K562 (cell line): ENCODE measurements around the gene PIGM. TPM values are rescaled to one million over a fixed set of nuclear protein-coding genes. Genes with fewer than 3 reads are reported as not detected.
A peak's percentile ranks its signal among the peaks of the same experiment; 100 is the strongest.

Source experiments
- ATAC-seq: fragments of 200-7000 bp; cut with Tn5 transposase; 3 replicates; pipeline ENCODE4 v1.9.1; 2020; ENCODE audit warnings: moderate library complexity
- BruUV-seq: library from RNA; stranded (reverse); fragments of 400-500 nt; replicated peaks from 2 replicates; lab custom pipeline; 2021; lab: Mats Ljungman, UMichigan
- CTCF ChIA-PET: fragments of 300-600 bp; formaldehyde crosslinking; extraction: SDS; loops from one replicate; lab custom pipeline; 2021; ENCODE audit warnings: low intra/inter-chr PET ratio; lab: Yijun Ruan, JAX
- POLR2A ChIA-PET: fragments of 300-600, 350-650 bp; sonication (Branson Sonifier 250); formaldehyde crosslinking; extraction: SDS; loops from one replicate; lab custom pipeline; 2021; ENCODE audit warnings: antibody characterized with exemption, inconsistent platforms; lab: Yijun Ruan, JAX
- DNase-seq, 4 experiments: peaks; one replicate each; pipeline versions ENCODE4 v3.0.0 to v3.0.0-alpha.2; 2011 to 2018; ENCODE audit warnings: low spot score in 3 of 4, mixed read lengths in 3 of 4; ENCODE audit errors: extremely low read depth in 1 of 4
- FAIRE-seq: peaks from 2 replicates; lab custom pipeline; 2011; peaks lifted over from hg19 to GRCh38; lab: Jason Lieb, UNC
- H2AFZ ChIP-seq: 2 replicates; pipeline ENCODE4 v1.6.0; 2011; ENCODE audit warnings: low read depth, low read length, control low read depth, inconsistent platforms
- H3K27ac ChIP-seq: fragments of 200-600 bp; 3 replicates; pipeline ENCODE4 v1.8.0; 2011; ENCODE audit warnings: low read depth, mild to moderate bottlenecking, control low read depth, inconsistent platforms, low read length, moderate library complexity, mixed read lengths; ENCODE audit errors: extremely low read depth
- H3K27me3 ChIP-seq, 2 experiments: fragments of 300-600 bp in 1 of 2; 2 replicates in 1 of 2; 3 replicates in 1 of 2; pipeline versions ENCODE4 v1.6.0 to v1.8.0; 2011; ENCODE audit warnings: inconsistent platforms in 2 of 2, low read length in 2 of 2, mild to moderate bottlenecking in 1 of 2, mixed read lengths in 1 of 2, moderate library complexity in 1 of 2; ENCODE audit not compliant: control insufficient read depth in 2 of 2, insufficient read depth in 2 of 2
- H3K36me3 ChIP-seq: fragments of 300-600 bp; 3 replicates; pipeline ENCODE4 v1.8.0; 2011; ENCODE audit warnings: mild to moderate bottlenecking, low read length, inconsistent platforms; ENCODE audit not compliant: control insufficient read depth, insufficient read depth
- H3K4me1 ChIP-seq, 2 experiments: fragments of 200-600 bp in 1 of 2; replicated peaks in 1 of 2; 2 replicates in 1 of 2; 3 replicates in 1 of 2; pipeline versions ENCODE4 v1.5.1 to v1.8.0; 2011; ENCODE audit warnings: inconsistent platforms in 2 of 2, low read length in 2 of 2, mild to moderate bottlenecking in 1 of 2, mixed read lengths in 1 of 2, moderate library complexity in 1 of 2; ENCODE audit not compliant: control insufficient read depth in 2 of 2, insufficient read depth in 2 of 2
- H3K4me2 ChIP-seq: 2 replicates; pipeline ENCODE4 v1.6.1; 2011; ENCODE audit warnings: low read length, control low read depth, inconsistent platforms, mixed read lengths; ENCODE audit not compliant: insufficient read depth
- H3K4me3 ChIP-seq: fragments of 200-600 bp; sonication (generic), shearing (Covaris generic); 2 replicates; pipeline ENCODE4 v1.5.1; 2016; ENCODE audit warnings: control low read depth, inconsistent platforms
- H3K79me2 ChIP-seq: fragments of 200-600 bp; 3 replicates; pipeline ENCODE4 v1.8.0; 2011; ENCODE audit warnings: low read length, inconsistent platforms; ENCODE audit not compliant: control insufficient read depth, insufficient read depth
- H3K9ac ChIP-seq, 2 experiments: 2 replicates each; pipeline versions ENCODE4 v1.6.0 to v1.6.1; 2011; ENCODE audit warnings: low read depth in 2 of 2, low read length in 2 of 2, control low read depth in 1 of 2, inconsistent platforms in 1 of 2, mild to moderate bottlenecking in 1 of 2, mixed read lengths in 1 of 2; ENCODE audit not compliant: insufficient read depth in 1 of 2
- H3K9me1 ChIP-seq: one replicate; pipeline ENCODE4 v1.6.0; 2011; ENCODE audit warnings: inconsistent platforms, mild to moderate bottlenecking, low read length, moderate library complexity; ENCODE audit not compliant: control insufficient read depth, insufficient read depth
- H3K9me3 ChIP-seq: replicated peaks from 2 replicates; pipeline ENCODE4 v1.5.1; 2011; ENCODE audit warnings: low read depth, low read length, inconsistent platforms; ENCODE audit not compliant: control insufficient read depth, insufficient read depth
- H4K20me1 ChIP-seq: replicated peaks from 2 replicates; pipeline ENCODE4 v1.6.1; 2011; ENCODE audit warnings: low read length, inconsistent platforms, mixed read lengths; ENCODE audit not compliant: control insufficient read depth, insufficient read depth
- ASH1L ChIP-seq: fragments of 450-650 bp; IDR thresholded peaks from 2 replicates; pipeline ENCODE4 v1.6.1; 2018; ENCODE audit warnings: borderline replicate concordance, mild to moderate bottlenecking, low read depth; ENCODE audit not compliant: partially characterized antibody
- CUX1 ChIP-seq: fragments of 200-800 bp; sonication (Bioruptor generic); IDR thresholded peaks from 2 replicates; pipeline ENCODE4 v1.6.1; 2016; ENCODE audit warnings: missing genetic modification characterization, missing compliant biosample characterization
- HIVEP1 ChIP-seq: fragments of 250-450 bp; sonication (Bioruptor Pico); IDR thresholded peaks from 2 replicates; pipeline ENCODE4 v1.4.0; 2020; ENCODE audit warnings: mild to moderate bottlenecking
- IFI16 ChIP-seq: fragments of 250-450 bp; sonication (Bioruptor Pico); IDR thresholded peaks from 2 replicates; pipeline ENCODE4 v2.1.2; 2022; ENCODE audit warnings: mild to moderate bottlenecking, inconsistent platforms
- KDM4B ChIP-seq, 2 experiments: fragments of 450-650 bp in 1 of 2; sonication (generic) in 1 of 2; IDR thresholded peaks; 2 replicates each; pipeline ENCODE4 v1.6.1; 2016 to 2017; ENCODE audit warnings: borderline replicate concordance in 2 of 2, antibody characterized with exemption in 1 of 2, low read depth in 1 of 2, mild to moderate bottlenecking in 1 of 2
- KLF6 ChIP-seq: fragments of 250-450 bp; sonication (Bioruptor Pico); IDR thresholded peaks from 2 replicates; pipeline ENCODE4 v1.4.0; 2020; ENCODE audit warnings: mild to moderate bottlenecking, moderate library complexity, borderline replicate concordance
- MEIS2 ChIP-seq: fragments of 450-650 bp; IDR thresholded peaks from 2 replicates; pipeline ENCODE4 v1.6.1; 2014; ENCODE audit warnings: mild to moderate bottlenecking; ENCODE audit not compliant: partially characterized antibody
- NCOA2 ChIP-seq, 2 experiments: fragments of 450-650 bp; IDR thresholded peaks; 2 replicates each; pipeline ENCODE4 v1.6.1; 2018; ENCODE audit warnings: mild to moderate bottlenecking in 2 of 2, moderate library complexity in 1 of 2; ENCODE audit not compliant: partially characterized antibody in 2 of 2
- PML ChIP-seq: IDR thresholded peaks from 2 replicates; pipeline ENCODE4 v1.6.1; 2012; ENCODE audit warnings: low read length, inconsistent platforms
- YY1 ChIP-seq, 3 experiments: IDR thresholded peaks; 2 replicates each; pipeline ENCODE4 v1.6.1; 2011; ENCODE audit warnings: low read length in 2 of 3, mild to moderate bottlenecking in 2 of 3, moderate library complexity in 2 of 3, borderline replicate concordance in 1 of 3, control low read depth in 1 of 3, low read depth in 1 of 3; ENCODE audit not compliant: insufficient read depth in 3 of 3, insufficient replicate concordance in 2 of 3, control insufficient read depth in 1 of 3, insufficient read length in 1 of 3; ENCODE audit errors: extremely low read depth in 1 of 3
- ZNF239 ChIP-seq: fragments of 250-450 bp; sonication (Bioruptor Pico); IDR thresholded peaks from 2 replicates; pipeline ENCODE4 v1.4.0; 2020; ENCODE audit warnings: mild to moderate bottlenecking
- WGBS: fragments of 100-300 bp; shearing (Covaris generic); methylation state at CpG from one replicate; pipeline ENCODE4 v1.1.6; 2016; ENCODE audit warnings: low coverage, mixed read lengths; ENCODE audit not compliant: insufficient coverage; ENCODE audit errors: missing lambda C conversion rate; 5-methylcytosine and 5-hydroxymethylcytosine counted together
- in situ Hi-C: fragments of 300-500 bp; cut with MboI; formaldehyde crosslinking; loops from 4 replicates; pipeline ENCODE4 v1.15.0; 2018; ENCODE audit warnings: inconsistent platforms, mixed read lengths
- intact Hi-C: fragments of 100-400 bp; cut with micrococcal nuclease; formaldehyde crosslinking; loops from 2 replicates; pipeline ENCODE4 v1.14.2; 2022
- polyA plus RNA-seq, 8 experiments: library from polyadenylated mRNA; depleted of rRNA in 4 of 8; stranded (reverse) in 5 of 8; unstranded in 3 of 8; fragments of >200 nt; fragmentation: Nextera tagmentation in 2 of 8; fragmentation: Illumina TruSeq in 1 of 8; extraction: Ambion mirVana in 2 of 8; extraction: Trizol in 1 of 8; gene quantifications; 2 replicates each; pipeline versions ENCODE4 v1.2.1 to v1.2.3, GENCODE V29; 2011 to 2014; ENCODE audit warnings: inconsistent platforms in 1 of 8, missing spikeins in 1 of 8
- total RNA-seq, 7 experiments: library from RNA; depleted of rRNA in 6 of 7; stranded (reverse); fragments of >200 nt in 6 of 7; fragmentation: Illumina TruSeq in 2 of 7; extraction: Trizol in 2 of 7; gene quantifications; 2 replicates each; pipeline versions ENCODE4 v1.2.1 to v1.2.3, GENCODE V29; 2011 to 2021; ENCODE audit warnings: low replicate concordance in 1 of 7

The PIGM gene
- total and polyA plus RNA-seq, 9 of the 15 experiments (the other 6 are each of a cell fraction or from before 2014, with no cell fraction given) = 2.6 to 6.7 (median 4.3) TPM

GRCh38 chr1:160007577-160008200, 24.1 kb downstream of the PIGM start:
- CTCF ChIA-PET = interaction anchor here (0.6 to 4.7 kb wide), 9 partner anchors 10 to 875 kb away, joined by 3 to 75 read pairs (median 5); no protein-coding TSS in a partner anchor
- peak; percentile 59 for FAIRE-seq
- peak; percentile 57 for ATAC-seq
- no peak for TF ChIP-seq KDM4B (IDR thresholded peaks at IDR 0.05; ENCODE audit: borderline replicate concordance in 2 of 2, low read depth in 1 of 2)
- TF ChIP-seq HIVEP1 = no peak
- TF ChIP-seq PML = no peak
- TF ChIP-seq IFI16 (CRISPR knock-in tag) = no peak
- TF ChIP-seq ASH1L = no peak
- no peak for TF ChIP-seq YY1 (IDR thresholded peaks at IDR 0.05; ENCODE audit: borderline replicate concordance in 1 of 3, control insufficient read depth in 1 of 3, extremely low read depth in 1 of 3, insufficient read depth in 3 of 3, insufficient read length in 1 of 3, insufficient replicate concordance in 2 of 3, low read depth in 1 of 3, low read length in 2 of 3)
- TF ChIP-seq MEIS2 = no peak
- TF ChIP-seq CUX1 (CRISPR knock-in tag) = no peak
- no peak for TF ChIP-seq NCOA2 (IDR thresholded peaks at IDR 0.05; ENCODE audit: partially characterized antibody in 2 of 2)
- no peak for TF ChIP-seq KLF6 (CRISPR knock-in tag)
- TF ChIP-seq ZNF239 = no peak

More at GRCh38 chr1:160007577-160008200, 24.1 kb downstream of the PIGM start:
- peaks cover 0 to 2% of the 10 kb centered on the region in 2 experiments; a peak in 2 of 5 replicates for H3K27me3 ChIP-seq
- in situ Hi-C loops = loop anchor here (5.0 kb wide), 2 partner anchors 70 to 210 kb away; no protein-coding TSS in a partner anchor
- no peaks in the 10 kb centered on the region for H3K9me3 ChIP-seq
- H3K9me1 ChIP-seq = no peaks in the 10 kb centered on the region
- H3K4me1 ChIP-seq = no peaks in the 10 kb centered on the region
- BruUV-seq = no TSS peak
- WGBS = 6% methylated on average over 3 of the region's 3 CpGs
- intact Hi-C loops = loop anchor here (1.0 to 5.0 kb wide), 3 partner anchors 171 to 225 kb away; partner anchors contain the start of gene DUSP23
- H3K4me2 ChIP-seq = no peak overlapping the region
- DNase-seq = peak; percentile 25 to 54 (median 46)
- POLR2A ChIA-PET = interaction anchor here (0.6 to 1.8 kb wide), 10 partner anchors 11 to 208 kb away, joined by 3 to 10 read pairs (median 3); no protein-coding TSS in a partner anchor
- H3K36me3 ChIP-seq = no peaks in the 10 kb centered on the region
- H3K4me3 ChIP-seq = no peak overlapping the region
- H3K27ac ChIP-seq = no peak overlapping the region
- no peaks in the 10 kb centered on the region for H3K79me2 ChIP-seq
- H4K20me1 ChIP-seq = no peaks in the 10 kb centered on the region
- H2AFZ ChIP-seq = no peak overlapping the region
- H3K9ac ChIP-seq = no peak overlapping the region
